Skin of body (tissue), 2 donors: ENCODE data around the gene FKTN. TPM values are rescaled to one million over a fixed set of nuclear protein-coding genes. Genes with fewer than 3 reads are reported as not detected.

Experiments used
- DNase-seq: peaks from one replicate; lab custom pipeline; 2025; lab: John Stamatoyannopoulos, UW
- total RNA-seq: library from RNA; depleted of rRNA; stranded (reverse); fragments of >200 nt; gene quantifications from one replicate; pipeline ENCODE4 v1.2.3, GENCODE V29; 2014

The FKTN gene
- total RNA-seq, 1 donor from 2014 or later = 18.6 TPM

- no peak for DNase-seq
Observed at GRCh38 chr9:105678163-105678562, 120.2 kb downstream of the FKTN start.

GRCh38 chr9:105678781-105679180, 120.8 kb downstream of the FKTN start:
- DNase-seq = no peak

GRCh38 chr9:105679257-105680022, 121.5 kb downstream of the FKTN start:
- DNase-seq = no peak

GRCh38 chr9:105681313-105681712, 123.4 kb downstream of the FKTN start:
- DNase-seq = no peak

GRCh38 chr9:105681724-105682123, 123.8 kb downstream of the FKTN start:
- no peak for DNase-seq

- no peak for DNase-seq
Observed at GRCh38 chr9:105683688-105684275, 125.9 kb downstream of the FKTN start.

- DNase-seq = no peak
Observed at GRCh38 chr9:105686936-105687335, 129.0 kb downstream of the FKTN start.

Other genes starting within 250 kb of the FKTN start
- gene FSD1L, start 110.1 kb upstream of the FKTN start, total RNA-seq = 9.9 TPM
- 1.7 TPM for gene TAL2, start 104.3 kb downstream of the FKTN start, total RNA-seq
- 19.9 TPM for gene TMEM38B, start 136.4 kb downstream of the FKTN start, total RNA-seq